Measurements from ENCODE around the gene CACNA1F. TPM values are rescaled to one million over a fixed set of nuclear protein-coding genes. Genes with fewer than 3 reads are reported as not detected.

The CACNA1F gene
- total and polyA plus RNA-seq, 12 donors: 0.03 to 0.42 (median 0.11) TPM; not detected in 4

- Histone ChIP-seq H3K4me1 (no peaks in the 10 kb centered on the region), H3K9me3 (no peaks in the 10 kb centered on the region), H3K27me3 (no peaks in the 10 kb centered on the region), H3K4me3 (no peak overlapping the region), H3K27ac (no peak overlapping the region), H3K36me3 (no peaks in the 10 kb centered on the region)
- ATAC-seq (no peak), DNase-seq (no peak)
- TF ChIP-seq CTCF (IDR thresholded peaks at IDR 0.05): no peak
- 47 to 76% methylated on average over 2 of the region's 2 CpGs for WGBS, 2 donors
- intact Hi-C loops (cut with DNase I): no loop called here
Measured at GRCh38 chrX:49221868-49222267, 11.3 kb downstream of the CACNA1F start.

GRCh38 chrX:49220100-49220499 lies 13.0 kb downstream of the CACNA1F start:
- Histone ChIP-seq H3K27me3 (peaks cover 0 to 4% (median 0%) of the 10 kb centered on the region in 7 donors), H3K4me3 (no peak overlapping the region), H3K36me3 (no peaks in the 10 kb centered on the region), H3K9me3 (no peaks in the 10 kb centered on the region), H3K27ac (no peak overlapping the region), H3K4me1 (no peaks in the 10 kb centered on the region)
- ATAC-seq (no peak), DNase-seq (no peak)
- no peak for TF ChIP-seq CTCF (IDR thresholded peaks at IDR 0.05)
- intact Hi-C loops (cut with DNase I): no loop called here

GRCh38 chrX:49214996-49215526 lies 18.1 kb downstream of the CACNA1F start:
- ATAC-seq: no peak
- no peak for DNase-seq
- Histone ChIP-seq H3K4me1 (no peaks in the 10 kb centered on the region), H3K27ac (no peak overlapping the region), H3K9me3 (no peaks in the 10 kb centered on the region), H3K36me3 (no peaks in the 10 kb centered on the region), H3K4me3 (no peak overlapping the region), H3K27me3 (peaks cover 0 to 4% (median 0%) of the 10 kb centered on the region in 7 donors)
- no peak for TF ChIP-seq CTCF (IDR thresholded peaks at IDR 0.05)
- 84 to 87% methylated on average over 14 of the region's 14 CpGs for WGBS, 2 donors
- intact Hi-C loops (cut with DNase I): no loop called here

- Histone ChIP-seq H3K9me3 (no peaks in the 10 kb centered on the region), H3K27me3 (peaks cover 0 to 5% (median 0%) of the 10 kb centered on the region in 7 donors), H3K36me3 (no peaks in the 10 kb centered on the region), H3K4me1 (no peaks in the 10 kb centered on the region), H3K27ac (no peak overlapping the region), H3K4me3 (no peak overlapping the region)
- ATAC-seq: no peak
- intact Hi-C loops (cut with DNase I): no loop called here
- DNase-seq: no peak
- no peak for TF ChIP-seq CTCF (IDR thresholded peaks at IDR 0.05)
- 75 to 89% methylated on average over 2 of the region's 2 CpGs for WGBS, 2 donors
Measured at GRCh38 chrX:49214416-49214815, 18.7 kb downstream of the CACNA1F start.

Measured in heart right ventricle (tissue), 16 donors.